WTC11 (cell line): ENCODE data around the gene SNX8. TPM values are rescaled to one million over a fixed set of nuclear protein-coding genes. Genes with fewer than 3 reads are reported as not detected.

Experiments
- ATAC-seq: fragments of 200-7000 bp; cut with Tn5 transposase; 2 replicates; pipeline ENCODE4 v1.10.0; 2021; ENCODE audit warnings: mild to moderate bottlenecking, moderate library complexity
- CTCF ChIA-PET: fragments of 300-600 bp; sonication (Branson Sonifier 250); formaldehyde crosslinking; loops from one replicate; lab custom pipeline; 2021; ENCODE audit warnings: antibody characterized with exemption; lab: Charles Lee
- POLR2A ChIA-PET: fragments of 350-600 bp; sonication (Branson Sonifier 250); formaldehyde crosslinking; loops from one replicate; lab custom pipeline; 2021; ENCODE audit warnings: antibody characterized with exemption; lab: Charles Lee
- DNase-seq: peaks from one replicate; pipeline ENCODE4 v3.0.0; 2021; ENCODE audit warnings: low spot score
- H3K27ac Mint-ChIP-seq: 2 replicates; pipeline ENCODE4 v1.8.0; 2021; ENCODE audit warnings: mixed read lengths
- H3K27me3 Mint-ChIP-seq: 2 replicates; pipeline ENCODE4 v1.8.0; 2021; ENCODE audit warnings: low read depth, mild to moderate bottlenecking, moderate library complexity, mixed read lengths
- H3K36me3 Mint-ChIP-seq: 2 replicates; pipeline ENCODE4 v1.8.0; 2021; ENCODE audit warnings: mixed read lengths
- H3K4me1 Mint-ChIP-seq: 2 replicates; pipeline ENCODE4 v1.8.0; 2022; ENCODE audit warnings: mixed read lengths
- H3K4me3 Mint-ChIP-seq: 2 replicates; pipeline ENCODE4 v1.8.0; 2021; ENCODE audit warnings: mild to moderate bottlenecking, moderate library complexity, mixed read lengths
- H3K9me3 Mint-ChIP-seq: 2 replicates; pipeline ENCODE4 v1.8.0; 2021; ENCODE audit warnings: mixed read lengths
- CREB1 ChIP-seq: sonication (generic); formaldehyde crosslinking; IDR thresholded peaks from 2 replicates; pipeline ENCODE4 v1.8.0; 2023; ENCODE audit warnings: mild to moderate bottlenecking, missing genetic modification reagents
- EMX1 ChIP-seq: fragments of 250-450 bp; sonication (Bioruptor Pico); IDR thresholded peaks from 2 replicates; pipeline ENCODE4 v1.8.0; 2021; ENCODE audit warnings: mild to moderate bottlenecking
- FOXJ3 ChIP-seq: sonication (generic); formaldehyde crosslinking; IDR thresholded peaks from 2 replicates; pipeline ENCODE4 v1.9.0; 2021; ENCODE audit warnings: missing genetic modification reagents, mild to moderate bottlenecking, borderline replicate concordance
- FOXP1 ChIP-seq: sonication (generic); formaldehyde crosslinking; IDR thresholded peaks from 2 replicates; pipeline ENCODE4 v1.8.0; 2022; ENCODE audit warnings: missing genetic modification reagents, mild to moderate bottlenecking, moderate library complexity, borderline replicate concordance
- MAX ChIP-seq: sonication (generic); formaldehyde crosslinking; IDR thresholded peaks from 2 replicates; pipeline ENCODE4 v1.8.0; 2022; ENCODE audit warnings: mild to moderate bottlenecking, missing genetic modification reagents
- OVOL2 ChIP-seq: fragments of 250-450 bp; sonication (Bioruptor Pico); IDR thresholded peaks from 2 replicates; pipeline ENCODE4 v1.9.0; 2021; ENCODE audit warnings: mild to moderate bottlenecking, borderline replicate concordance
- SMAD3 ChIP-seq: sonication (generic); formaldehyde crosslinking; IDR thresholded peaks from 2 replicates; pipeline ENCODE4 v1.8.0; 2022; ENCODE audit warnings: missing genetic modification reagents, mild to moderate bottlenecking, borderline replicate concordance
- SMAD4 ChIP-seq: sonication (generic); formaldehyde crosslinking; IDR thresholded peaks from 2 replicates; pipeline ENCODE4 v1.8.0; 2022; ENCODE audit warnings: mild to moderate bottlenecking, missing genetic modification reagents
- SP1 ChIP-seq: sonication (generic); formaldehyde crosslinking; conservative IDR thresholded peaks from 2 replicates; pipeline ENCODE4 v1.8.1; 2022; ENCODE audit warnings: missing genetic modification reagents
- TEAD4 ChIP-seq: sonication (generic); formaldehyde crosslinking; IDR thresholded peaks from 2 replicates; pipeline ENCODE4 v1.8.0; 2022; ENCODE audit warnings: mild to moderate bottlenecking, missing genetic modification reagents
- ZNF121 ChIP-seq: sonication (generic); formaldehyde crosslinking; IDR thresholded peaks from 2 replicates; pipeline ENCODE4 v1.8.0; 2023; ENCODE audit warnings: missing genetic modification reagents
- ZNF317 ChIP-seq: sonication (generic); formaldehyde crosslinking; IDR thresholded peaks from 2 replicates; pipeline ENCODE4 v1.8.1; 2023; ENCODE audit warnings: low read depth, mild to moderate bottlenecking, moderate library complexity, missing genetic modification reagents, borderline replicate concordance
- ZNF423 ChIP-seq: fragments of 250-450 bp; sonication (Bioruptor Pico); IDR thresholded peaks from 2 replicates; pipeline ENCODE4 v2.1.2; 2022; ENCODE audit warnings: mild to moderate bottlenecking, moderate library complexity
- ZNF425 ChIP-seq: fragments of 250-450 bp; sonication (Bioruptor Pico); conservative IDR thresholded peaks from 2 replicates; pipeline ENCODE4 v1.9.0; 2021; ENCODE audit warnings: mild to moderate bottlenecking
- ZNF532 ChIP-seq: fragments of 250-450 bp; sonication (Bioruptor Pico); IDR thresholded peaks from 2 replicates; pipeline ENCODE4 v1.9.0; 2021; ENCODE audit warnings: mild to moderate bottlenecking, borderline replicate concordance
- ZSCAN18 ChIP-seq: fragments of 250-450 bp; sonication (Bioruptor Pico); IDR thresholded peaks from 2 replicates; pipeline ENCODE4 v2.1.2; 2022; ENCODE audit warnings: mild to moderate bottlenecking, moderate library complexity
- total RNA-seq: library from RNA; stranded (reverse); gene quantifications from 3 replicates; pipeline ENCODE4 v1.2.3, GENCODE V29; 2021
- TF ChIP-seq, protein P1 (sequence below): sonication (generic); formaldehyde crosslinking; IDR thresholded peaks from 2 replicates; pipeline ENCODE4 v1.8.1; 2023; ENCODE audit warnings: mild to moderate bottlenecking, missing genetic modification reagents, borderline replicate concordance
- TF ChIP-seq, protein P2 (sequence below): sonication (generic); formaldehyde crosslinking; IDR thresholded peaks from 2 replicates; pipeline ENCODE4 v1.8.1; 2023; ENCODE audit warnings: mild to moderate bottlenecking, missing genetic modification reagents, moderate library complexity
- TF ChIP-seq, protein P3 (sequence below): fragments of 250-450 bp; sonication (Bioruptor Pico); IDR thresholded peaks from 2 replicates; pipeline ENCODE4 v1.9.0; 2021; ENCODE audit warnings: mild to moderate bottlenecking
- TF ChIP-seq, protein P4 (sequence below): sonication (generic); formaldehyde crosslinking; conservative IDR thresholded peaks from 2 replicates; pipeline ENCODE4 v1.8.1; 2023; ENCODE audit warnings: mild to moderate bottlenecking, low read depth, missing genetic modification reagents, moderate library complexity

Gene SNX8
- total RNA-seq, 1 experiment from 2014 or later: 50.8 TPM

DNA sequence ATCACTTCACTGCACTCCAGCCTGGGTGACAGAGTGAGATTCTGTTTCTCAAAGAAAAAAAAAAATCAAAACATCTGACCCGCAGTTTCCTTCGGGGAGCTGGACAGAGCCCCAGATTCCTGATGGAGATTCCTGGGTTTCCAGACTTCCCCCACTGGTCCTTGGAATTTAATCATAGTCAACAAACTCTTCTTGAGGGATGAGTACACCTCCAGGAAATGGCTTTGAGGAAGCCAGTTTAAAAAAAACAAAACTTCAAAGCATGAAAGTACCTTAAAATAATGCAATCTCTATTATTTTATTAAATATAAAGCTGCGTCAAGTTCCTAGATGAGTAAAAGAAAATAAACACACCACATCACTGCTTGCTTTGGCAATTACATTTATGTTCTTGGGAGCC lies 80.3 kb downstream of the SNX8 start:
- peaks cover 13% of the 10 kb centered on the region for H3K4me1 Mint-ChIP-seq
- H3K36me3 Mint-ChIP-seq: peaks cover 44% of the 10 kb centered on the region
- H3K27ac Mint-ChIP-seq: no peak overlapping the region
- ChIA-PET POLR2A (no interaction called here), CTCF (interaction anchor here (1.6 kb wide), 1 partner anchor 114 kb away, joined by 4 read pairs; no protein-coding TSS in a partner anchor)
- H3K27me3 Mint-ChIP-seq: no peaks in the 10 kb centered on the region
- DNase-seq (no peak), ATAC-seq (no peak)
- no peaks in the 10 kb centered on the region for H3K9me3 Mint-ChIP-seq
- H3K4me3 Mint-ChIP-seq: peak overlapping the region; percentile 96
- TF ChIP-seq ZNF532 (CRISPR knock-in tag) (no peak), MAX (CRISPR knock-in tag) (no peak), CREB1 (CRISPR knock-in tag) (no peak), SP1 (CRISPR knock-in tag) (no peak), TEAD4 (CRISPR knock-in tag) (no peak), ZNF317 (no peak), EMX1 (CRISPR knock-in tag) (no peak), SMAD3 (no peak), FOXP1 (CRISPR knock-in tag) (no peak), FOXJ3 (CRISPR knock-in tag) (no peak), ZSCAN18 (CRISPR knock-in tag) (no peak), ZNF425 (CRISPR knock-in tag) (no peak), SMAD4 (no peak), ZNF423 (CRISPR knock-in tag) (no peak), OVOL2 (CRISPR knock-in tag) (no peak), ZNF121 (CRISPR knock-in tag) (no peak)
- TF ChIP-seq, protein P1, sequence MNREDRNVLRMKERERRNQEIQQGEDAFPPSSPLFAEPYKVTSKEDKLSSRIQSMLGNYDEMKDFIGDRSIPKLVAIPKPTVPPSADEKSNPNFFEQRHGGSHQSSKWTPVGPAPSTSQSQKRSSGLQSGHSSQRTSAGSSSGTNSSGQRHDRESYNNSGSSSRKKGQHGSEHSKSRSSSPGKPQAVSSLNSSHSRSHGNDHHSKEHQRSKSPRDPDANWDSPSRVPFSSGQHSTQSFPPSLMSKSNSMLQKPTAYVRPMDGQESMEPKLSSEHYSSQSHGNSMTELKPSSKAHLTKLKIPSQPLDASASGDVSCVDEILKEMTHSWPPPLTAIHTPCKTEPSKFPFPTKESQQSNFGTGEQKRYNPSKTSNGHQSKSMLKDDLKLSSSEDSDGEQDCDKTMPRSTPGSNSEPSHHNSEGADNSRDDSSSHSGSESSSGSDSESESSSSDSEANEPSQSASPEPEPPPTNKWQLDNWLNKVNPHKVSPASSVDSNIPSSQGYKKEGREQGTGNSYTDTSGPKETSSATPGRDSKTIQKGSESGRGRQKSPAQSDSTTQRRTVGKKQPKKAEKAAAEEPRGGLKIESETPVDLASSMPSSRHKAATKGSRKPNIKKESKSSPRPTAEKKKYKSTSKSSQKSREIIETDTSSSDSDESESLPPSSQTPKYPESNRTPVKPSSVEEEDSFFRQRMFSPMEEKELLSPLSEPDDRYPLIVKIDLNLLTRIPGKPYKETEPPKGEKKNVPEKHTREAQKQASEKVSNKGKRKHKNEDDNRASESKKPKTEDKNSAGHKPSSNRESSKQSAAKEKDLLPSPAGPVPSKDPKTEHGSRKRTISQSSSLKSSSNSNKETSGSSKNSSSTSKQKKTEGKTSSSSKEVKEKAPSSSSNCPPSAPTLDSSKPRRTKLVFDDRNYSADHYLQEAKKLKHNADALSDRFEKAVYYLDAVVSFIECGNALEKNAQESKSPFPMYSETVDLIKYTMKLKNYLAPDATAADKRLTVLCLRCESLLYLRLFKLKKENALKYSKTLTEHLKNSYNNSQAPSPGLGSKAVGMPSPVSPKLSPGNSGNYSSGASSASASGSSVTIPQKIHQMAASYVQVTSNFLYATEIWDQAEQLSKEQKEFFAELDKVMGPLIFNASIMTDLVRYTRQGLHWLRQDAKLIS: no peak
- TF ChIP-seq, protein P2, sequence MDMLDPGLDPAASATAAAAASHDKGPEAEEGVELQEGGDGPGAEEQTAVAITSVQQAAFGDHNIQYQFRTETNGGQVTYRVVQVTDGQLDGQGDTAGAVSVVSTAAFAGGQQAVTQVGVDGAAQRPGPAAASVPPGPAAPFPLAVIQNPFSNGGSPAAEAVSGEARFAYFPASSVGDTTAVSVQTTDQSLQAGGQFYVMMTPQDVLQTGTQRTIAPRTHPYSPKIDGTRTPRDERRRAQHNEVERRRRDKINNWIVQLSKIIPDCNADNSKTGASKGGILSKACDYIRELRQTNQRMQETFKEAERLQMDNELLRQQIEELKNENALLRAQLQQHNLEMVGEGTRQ (CRISPR knock-in tag): no peak
- TF ChIP-seq, protein P3, sequence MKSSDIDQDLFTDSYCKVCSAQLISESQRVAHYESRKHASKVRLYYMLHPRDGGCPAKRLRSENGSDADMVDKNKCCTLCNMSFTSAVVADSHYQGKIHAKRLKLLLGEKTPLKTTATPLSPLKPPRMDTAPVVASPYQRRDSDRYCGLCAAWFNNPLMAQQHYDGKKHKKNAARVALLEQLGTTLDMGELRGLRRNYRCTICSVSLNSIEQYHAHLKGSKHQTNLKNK (CRISPR knock-in tag): no peak
- TF ChIP-seq, protein P4, sequence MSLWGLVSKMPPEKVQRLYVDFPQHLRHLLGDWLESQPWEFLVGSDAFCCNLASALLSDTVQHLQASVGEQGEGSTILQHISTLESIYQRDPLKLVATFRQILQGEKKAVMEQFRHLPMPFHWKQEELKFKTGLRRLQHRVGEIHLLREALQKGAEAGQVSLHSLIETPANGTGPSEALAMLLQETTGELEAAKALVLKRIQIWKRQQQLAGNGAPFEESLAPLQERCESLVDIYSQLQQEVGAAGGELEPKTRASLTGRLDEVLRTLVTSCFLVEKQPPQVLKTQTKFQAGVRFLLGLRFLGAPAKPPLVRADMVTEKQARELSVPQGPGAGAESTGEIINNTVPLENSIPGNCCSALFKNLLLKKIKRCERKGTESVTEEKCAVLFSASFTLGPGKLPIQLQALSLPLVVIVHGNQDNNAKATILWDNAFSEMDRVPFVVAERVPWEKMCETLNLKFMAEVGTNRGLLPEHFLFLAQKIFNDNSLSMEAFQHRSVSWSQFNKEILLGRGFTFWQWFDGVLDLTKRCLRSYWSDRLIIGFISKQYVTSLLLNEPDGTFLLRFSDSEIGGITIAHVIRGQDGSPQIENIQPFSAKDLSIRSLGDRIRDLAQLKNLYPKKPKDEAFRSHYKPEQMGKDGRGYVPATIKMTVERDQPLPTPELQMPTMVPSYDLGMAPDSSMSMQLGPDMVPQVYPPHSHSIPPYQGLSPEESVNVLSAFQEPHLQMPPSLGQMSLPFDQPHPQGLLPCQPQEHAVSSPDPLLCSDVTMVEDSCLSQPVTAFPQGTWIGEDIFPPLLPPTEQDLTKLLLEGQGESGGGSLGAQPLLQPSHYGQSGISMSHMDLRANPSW: no peak
